Effector CD4-positive, alpha-beta T cell (primary cell): ENCODE data around the gene PPP6C.
A peak's percentile ranks its signal among the peaks of the same experiment; 100 is the strongest.
"Not testable (repeated sequence)": the region's sequence is repeated elsewhere in the genome, so short reads cannot be mapped to it uniquely, and the experiment has no call there.

Experiments used
- DNase-seq: peaks from one replicate; pipeline ENCODE4 v3.0.0-alpha.2; 2020

The PPP6C gene

GRCh38 chr9:125141251-125141650 lies 48.4 kb downstream of the PPP6C start:
- no peak for DNase-seq

- no peak for DNase-seq
Observed at GRCh38 chr9:125140576-125140975, 49.0 kb downstream of the PPP6C start.

- DNase-seq, result no peak
Observed at GRCh38 chr9:125137200-125137599, 52.4 kb downstream of the PPP6C start.

GRCh38 chr9:125134976-125135375 lies 54.6 kb downstream of the PPP6C start:
- no peak for DNase-seq

- DNase-seq, result no peak
Observed at GRCh38 chr9:125133403-125134329, 55.9 kb downstream of the PPP6C start.

- no peak for DNase-seq
Observed at GRCh38 chr9:125131778-125132177, 57.8 kb downstream of the PPP6C start.

GRCh38 chr9:125126019-125126746 lies 63.4 kb downstream of the PPP6C start:
- peak; percentile 69 for DNase-seq

- DNase-seq, result no peak
Observed at GRCh38 chr9:125125523-125125922, 64.1 kb downstream of the PPP6C start.

GRCh38 chr9:125121146-125121545 lies 68.5 kb downstream of the PPP6C start:
- no peak for DNase-seq

GRCh38 chr9:125119643-125120286 lies 69.8 kb downstream of the PPP6C start:
- DNase-seq, result no peak

GRCh38 chr9:125118696-125119095 lies 70.9 kb downstream of the PPP6C start:
- DNase-seq, result not testable (repeated sequence)

GRCh38 chr9:125114503-125114902 lies 75.1 kb downstream of the PPP6C start:
- not testable (repeated sequence) for DNase-seq

- DNase-seq, result no peak
Observed at GRCh38 chr9:125110464-125110863, 79.1 kb downstream of the PPP6C start.

GRCh38 chr9:125108541-125108940 lies 81.1 kb downstream of the PPP6C start:
- DNase-seq, result not testable (repeated sequence)

- DNase-seq, result no peak
Observed at GRCh38 chr9:125106285-125106893, 83.2 kb downstream of the PPP6C start.

GRCh38 chr9:125103770-125104460 lies 85.7 kb downstream of the PPP6C start:
- no peak for DNase-seq

- no peak for DNase-seq
Observed at GRCh38 chr9:125103021-125103420, 86.6 kb downstream of the PPP6C start.

- no peak for DNase-seq
Observed at GRCh38 chr9:125100822-125101221, 88.8 kb downstream of the PPP6C start.

GRCh38 chr9:125099816-125100215 lies 89.8 kb downstream of the PPP6C start:
- DNase-seq, result no peak
